ENCODE measurements around the gene TMEM45A.
"Not testable (repeated sequence)": the region's sequence is repeated elsewhere in the genome, so short reads cannot be mapped to it uniquely, and the experiment has no call there.

Gene TMEM45A

DNA sequence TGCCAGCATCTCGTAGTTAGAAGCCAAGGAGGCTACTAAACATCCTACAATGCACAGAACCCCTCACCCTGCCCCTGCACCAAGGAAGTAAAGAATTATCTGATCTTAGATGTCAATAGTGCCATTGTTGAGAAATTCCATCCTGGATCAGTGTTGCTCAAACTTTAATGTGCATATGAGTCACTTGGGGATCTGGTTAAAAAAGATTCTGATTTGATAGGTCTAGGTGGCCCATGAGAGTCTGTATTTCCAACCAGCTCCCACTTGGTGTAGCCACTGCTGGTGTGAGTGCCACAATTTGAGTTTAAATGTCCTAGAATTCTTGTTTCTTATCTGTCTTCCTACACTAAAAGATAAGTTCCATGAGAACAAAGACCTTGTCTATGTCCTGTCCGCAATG is 43.7 kb downstream of the TMEM45A start:
- Histone ChIP-seq H3K27me3 (ENCODE audit: low read depth, low read length) (no peaks in the 10 kb centered on the region), H3K4me1 (ENCODE audit: control insufficient read depth in 1 of 2, insufficient read depth in 2 of 2, low read length in 2 of 2) (no peaks in the 10 kb centered on the region), H3K4me3 (ENCODE audit: low read depth in 1 of 2, low read length in 2 of 2) (no peak overlapping the region), H3K27ac (ENCODE audit: low read length) (no peak overlapping the region), H3K36me3 (ENCODE audit: control insufficient read depth in 1 of 2, insufficient read depth in 2 of 2, low read length in 2 of 2) (peaks cover 0 to 3% of the 10 kb centered on the region in 2 donors), H3K9me3 (ENCODE audit: control insufficient read depth in 1 of 2, low read length in 2 of 2) (no peaks in the 10 kb centered on the region)

DNA sequence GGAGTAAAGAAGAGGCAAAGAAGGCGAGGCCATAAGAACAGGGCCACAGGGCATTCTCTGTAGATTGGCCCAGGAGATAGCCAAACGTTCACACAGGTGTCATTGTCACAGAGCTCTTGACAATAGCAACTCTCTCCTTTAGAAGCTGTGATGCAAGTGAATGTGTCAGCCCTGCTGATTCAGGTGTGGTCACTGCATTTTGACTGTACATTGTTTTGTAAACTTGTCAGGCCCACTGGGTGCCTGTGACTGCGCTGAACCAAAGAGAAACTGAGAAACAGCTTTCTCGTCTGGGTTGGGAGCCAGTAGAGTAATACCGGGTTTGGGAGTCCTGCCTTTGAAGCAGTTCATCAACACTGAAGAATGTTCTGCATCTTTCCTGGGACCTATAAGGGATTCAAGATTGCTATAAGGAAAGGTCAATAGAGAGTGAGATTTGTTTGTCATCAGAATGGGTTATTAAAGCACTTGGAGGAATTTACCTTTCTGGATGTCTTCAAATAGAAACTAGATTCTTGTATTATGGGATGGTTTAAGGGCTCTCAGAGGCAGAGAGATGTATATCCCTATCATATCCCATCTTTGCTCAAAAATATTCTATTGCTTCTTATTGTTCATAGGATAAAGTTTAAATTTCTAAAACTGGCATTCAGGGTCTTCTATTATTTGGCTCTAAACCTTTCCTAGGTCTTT is 45.4 kb downstream of the TMEM45A start:
- Histone ChIP-seq H3K9me3 (ENCODE audit: control insufficient read depth in 1 of 2, low read length in 2 of 2) (no peaks in the 10 kb centered on the region), H3K4me3 (ENCODE audit: low read depth in 1 of 2, low read length in 2 of 2) (no peak overlapping the region), H3K27me3 (ENCODE audit: low read depth, low read length) (no peaks in the 10 kb centered on the region), H3K4me1 (ENCODE audit: control insufficient read depth in 1 of 2, insufficient read depth in 2 of 2, low read length in 2 of 2) (no peaks in the 10 kb centered on the region), H3K27ac (ENCODE audit: low read length) (no peak overlapping the region), H3K36me3 (ENCODE audit: control insufficient read depth in 1 of 2, insufficient read depth in 2 of 2, low read length in 2 of 2) (peaks cover 0 to 3% of the 10 kb centered on the region in 2 donors)

DNA sequence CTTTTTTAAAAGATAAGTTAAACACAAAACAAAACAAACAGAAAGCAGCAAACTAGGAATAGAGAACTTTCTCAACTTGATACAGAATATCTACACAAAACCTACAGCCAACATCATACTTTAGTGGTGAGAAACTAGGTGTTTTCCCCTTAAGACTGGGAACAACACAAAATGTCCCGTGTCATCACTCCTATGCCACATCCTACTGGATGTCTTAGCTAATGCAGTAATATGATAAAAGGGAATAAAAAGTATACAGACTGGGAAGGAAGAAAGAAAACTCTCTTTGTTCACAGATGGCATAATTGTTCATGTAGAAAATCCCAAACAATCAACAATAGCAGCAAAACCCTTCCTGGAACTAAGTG is 45.9 kb downstream of the TMEM45A start:
- no peaks in the 10 kb centered on the region for H3K4me1 ChIP-seq (ENCODE audit: control insufficient read depth in 1 of 2, insufficient read depth in 2 of 2, low read length in 2 of 2)
- no peak overlapping the region for H3K27ac ChIP-seq (ENCODE audit: low read length)
- H3K36me3 ChIP-seq (ENCODE audit: control insufficient read depth in 1 of 2, insufficient read depth in 2 of 2, low read length in 2 of 2): peaks cover 0 to 3% of the 10 kb centered on the region in 2 donors
- no peaks in the 10 kb centered on the region for H3K27me3 ChIP-seq (ENCODE audit: low read depth, low read length)
- H3K9me3 ChIP-seq (ENCODE audit: control insufficient read depth in 1 of 2, low read length in 2 of 2): no peaks in the 10 kb centered on the region
- no peak overlapping the region for H3K4me3 ChIP-seq (ENCODE audit: low read depth in 1 of 2, low read length in 2 of 2)

DNA sequence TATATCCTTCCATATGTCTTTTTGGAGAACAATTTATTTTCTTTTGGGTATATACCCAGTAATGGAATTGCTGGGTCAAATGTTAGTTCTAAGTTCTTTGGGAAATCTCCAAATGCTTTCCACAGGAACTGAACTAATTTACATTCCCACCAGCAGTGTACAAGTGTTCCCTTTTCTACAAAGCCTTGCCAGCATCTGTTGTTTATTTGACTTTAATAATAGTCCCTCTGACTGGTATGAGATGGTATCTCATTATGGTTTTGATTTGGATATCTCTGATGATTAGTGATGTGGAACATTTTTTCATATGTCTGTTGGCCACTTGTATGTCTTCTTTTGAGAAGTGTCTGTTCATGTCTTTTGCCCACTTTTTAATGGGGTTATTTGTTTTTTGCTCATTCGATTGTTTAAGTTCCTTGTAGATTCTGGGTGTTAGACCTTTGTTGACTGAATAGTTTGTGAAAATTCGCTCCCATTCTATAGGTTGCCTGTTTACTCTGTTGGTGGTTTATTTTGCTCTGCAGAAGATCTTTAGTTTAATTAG is 48.4 kb downstream of the TMEM45A start:
- Histone ChIP-seq H3K27me3 (ENCODE audit: low read depth, low read length) (no peaks in the 10 kb centered on the region), H3K4me1 (ENCODE audit: control insufficient read depth in 1 of 2, insufficient read depth in 2 of 2, low read length in 2 of 2) (no peaks in the 10 kb centered on the region), H3K36me3 (ENCODE audit: control insufficient read depth in 1 of 2, insufficient read depth in 2 of 2, low read length in 2 of 2) (peaks cover 0 to 1% of the 10 kb centered on the region in 2 donors), H3K4me3 (ENCODE audit: low read depth in 1 of 2, low read length in 2 of 2) (no peak overlapping the region), H3K9me3 (ENCODE audit: control insufficient read depth in 1 of 2, low read length in 2 of 2) (no peaks in the 10 kb centered on the region), H3K27ac (ENCODE audit: low read length) (no peak overlapping the region)

DNA sequence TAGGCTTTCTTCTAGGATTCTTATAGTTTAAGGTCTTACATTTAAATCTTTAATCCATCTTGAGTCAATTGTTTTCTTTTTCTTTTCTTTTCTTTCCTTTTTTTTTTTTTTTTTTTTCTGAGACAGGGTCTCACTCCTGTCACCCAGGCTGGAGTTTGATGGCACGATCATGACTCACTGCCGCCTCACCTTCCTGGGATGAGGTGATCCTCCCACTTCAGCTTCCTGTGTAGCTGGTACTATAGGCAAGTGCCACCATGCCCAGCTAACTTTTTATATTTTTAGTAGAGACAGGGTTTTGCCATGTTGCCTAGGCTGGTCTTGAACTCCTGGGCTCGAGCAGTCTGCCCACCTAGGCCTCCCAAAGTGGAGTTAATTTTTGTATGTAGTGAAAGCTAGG is 49.0 kb downstream of the TMEM45A start:
- H3K9me3 ChIP-seq (ENCODE audit: control insufficient read depth in 1 of 2, low read length in 2 of 2); H3K36me3 ChIP-seq (ENCODE audit: control insufficient read depth in 1 of 2, insufficient read depth in 2 of 2, low read length in 2 of 2); H3K4me1 ChIP-seq (ENCODE audit: control insufficient read depth in 1 of 2, insufficient read depth in 2 of 2, low read length in 2 of 2); H3K27ac ChIP-seq (ENCODE audit: low read length); H3K27me3 ChIP-seq (ENCODE audit: low read depth, low read length); H3K4me3 ChIP-seq (ENCODE audit: low read depth in 1 of 2, low read length in 2 of 2): not testable (repeated sequence)

DNA sequence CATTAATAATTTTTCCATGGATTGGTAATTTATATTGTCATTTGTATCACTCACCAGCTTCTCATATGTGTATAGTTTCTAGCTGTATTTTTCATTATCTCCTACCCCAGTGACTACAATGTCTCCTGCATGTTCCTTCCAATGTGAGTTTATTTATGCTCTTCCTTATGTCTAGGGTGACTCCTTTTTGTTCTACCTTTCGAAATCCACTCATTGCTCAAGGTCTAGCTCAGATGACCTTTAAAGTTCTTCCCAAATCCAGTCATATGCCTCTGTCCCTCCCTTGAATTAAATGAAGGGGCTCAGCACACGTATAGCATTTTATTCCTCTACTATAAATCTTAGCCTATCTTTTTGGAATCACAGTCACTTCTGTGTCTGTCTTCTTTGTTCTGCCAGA is 53.0 kb downstream of the TMEM45A start:
- no peaks in the 10 kb centered on the region for H3K36me3 ChIP-seq (ENCODE audit: control insufficient read depth in 1 of 2, insufficient read depth in 2 of 2, low read length in 2 of 2)
- no peak overlapping the region for H3K27ac ChIP-seq (ENCODE audit: low read length)
- H3K4me3 ChIP-seq (ENCODE audit: low read depth in 1 of 2, low read length in 2 of 2): no peak overlapping the region
- no peaks in the 10 kb centered on the region for H3K9me3 ChIP-seq (ENCODE audit: control insufficient read depth in 1 of 2, low read length in 2 of 2)
- H3K27me3 ChIP-seq (ENCODE audit: low read depth, low read length): no peaks in the 10 kb centered on the region
- H3K4me1 ChIP-seq (ENCODE audit: control insufficient read depth in 1 of 2, insufficient read depth in 2 of 2, low read length in 2 of 2): no peaks in the 10 kb centered on the region

DNA sequence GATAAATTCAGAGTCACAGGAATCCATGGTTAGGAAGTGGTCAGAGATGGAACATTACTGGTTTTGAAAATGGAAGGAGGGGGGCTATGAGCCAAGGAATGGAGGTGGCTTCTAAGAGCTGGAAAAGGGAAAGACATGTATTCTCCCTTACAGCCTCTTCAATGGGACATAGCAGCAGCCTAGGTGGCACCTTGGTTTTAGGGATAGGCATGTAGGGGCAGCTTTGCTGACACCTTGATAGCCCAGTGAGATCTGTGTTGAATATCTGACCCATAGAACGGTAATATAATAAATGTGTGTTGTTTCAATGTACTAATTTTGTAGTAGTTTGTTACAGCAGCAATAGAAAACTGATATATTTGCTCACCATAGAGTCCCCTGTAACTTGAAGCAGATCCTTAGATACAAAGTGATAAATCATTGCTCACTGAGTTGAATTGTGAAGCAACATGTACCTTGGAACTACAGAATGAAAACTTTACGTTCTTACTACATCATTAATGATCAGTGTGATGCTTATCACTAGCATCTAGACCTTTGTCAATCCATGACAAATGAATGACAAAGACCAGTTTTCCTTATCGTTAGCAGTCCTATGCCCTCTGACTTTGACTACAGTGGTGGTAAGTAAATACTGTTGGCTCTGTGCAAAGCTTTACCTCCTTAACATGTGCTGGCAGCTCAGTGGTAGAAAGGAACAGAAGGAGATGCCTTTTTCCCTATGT is 53.8 kb downstream of the TMEM45A start:
- Histone ChIP-seq H3K36me3 (ENCODE audit: control insufficient read depth in 1 of 2, insufficient read depth in 2 of 2, low read length in 2 of 2) (no peaks in the 10 kb centered on the region), H3K9me3 (ENCODE audit: control insufficient read depth in 1 of 2, low read length in 2 of 2) (no peaks in the 10 kb centered on the region), H3K4me1 (ENCODE audit: control insufficient read depth in 1 of 2, insufficient read depth in 2 of 2, low read length in 2 of 2) (no peaks in the 10 kb centered on the region), H3K27ac (ENCODE audit: low read length) (no peak overlapping the region), H3K4me3 (ENCODE audit: low read depth in 1 of 2, low read length in 2 of 2) (no peak overlapping the region), H3K27me3 (ENCODE audit: low read depth, low read length) (no peaks in the 10 kb centered on the region)

DNA sequence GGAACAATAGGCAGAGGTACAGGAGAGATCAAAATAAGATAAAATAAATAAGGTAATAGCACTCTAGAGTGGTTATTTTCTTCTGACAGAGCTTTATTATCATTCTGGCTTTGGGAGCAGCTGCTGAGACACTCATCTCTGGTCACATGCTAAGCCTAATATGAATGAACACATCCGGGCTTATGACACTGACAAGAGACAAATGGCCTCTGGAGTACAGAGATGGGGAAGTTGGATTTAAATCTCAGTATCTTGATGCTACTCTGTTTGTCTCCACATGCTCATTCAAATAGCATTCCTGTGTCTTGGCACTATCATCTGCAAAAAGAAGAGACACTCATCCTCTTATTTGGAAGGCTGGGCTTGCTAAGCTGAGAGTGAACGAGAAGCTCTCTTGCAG is 55.6 kb downstream of the TMEM45A start:
- Histone ChIP-seq H3K4me1 (ENCODE audit: control insufficient read depth in 1 of 2, insufficient read depth in 2 of 2, low read length in 2 of 2) (no peaks in the 10 kb centered on the region), H3K27ac (ENCODE audit: low read length) (no peak overlapping the region), H3K4me3 (ENCODE audit: low read depth in 1 of 2, low read length in 2 of 2) (no peak overlapping the region), H3K36me3 (ENCODE audit: control insufficient read depth in 1 of 2, insufficient read depth in 2 of 2, low read length in 2 of 2) (no peaks in the 10 kb centered on the region), H3K27me3 (ENCODE audit: low read depth, low read length) (no peaks in the 10 kb centered on the region), H3K9me3 (ENCODE audit: control insufficient read depth in 1 of 2, low read length in 2 of 2) (no peaks in the 10 kb centered on the region)

DNA sequence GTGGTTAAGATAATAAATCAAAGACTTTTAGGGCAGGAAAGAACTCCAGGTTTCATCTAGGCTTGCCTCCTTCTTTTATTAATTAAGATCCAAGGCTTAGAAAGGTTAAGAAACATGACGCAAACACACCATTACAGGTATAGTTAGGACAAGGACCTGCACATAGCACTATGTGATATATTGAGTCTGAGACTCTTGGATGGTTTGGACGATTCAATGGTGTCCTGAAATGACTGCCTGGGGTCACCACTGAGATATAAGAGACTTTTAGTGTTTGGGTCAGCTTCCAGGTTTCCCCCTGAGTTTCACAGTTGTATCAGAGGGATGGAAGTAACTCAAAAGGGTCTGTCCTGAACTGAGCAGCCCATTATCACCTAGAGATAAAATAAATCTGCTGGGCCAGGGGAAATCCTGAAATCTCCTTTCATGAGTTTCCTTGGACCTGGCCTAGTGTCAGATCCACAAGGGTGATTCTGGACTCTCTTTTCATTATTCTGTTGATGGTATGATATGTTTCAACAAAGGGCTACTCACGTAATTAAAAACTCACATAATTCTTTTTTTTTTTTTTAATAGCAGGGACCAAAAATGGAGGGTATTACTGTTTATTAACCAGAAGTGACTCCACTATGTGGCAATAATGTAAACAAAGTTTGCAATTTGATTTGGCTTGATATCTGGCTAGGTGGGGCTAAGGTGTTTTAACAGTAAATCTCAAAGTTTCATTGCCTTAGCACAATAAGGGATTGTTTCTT is 61.4 kb downstream of the TMEM45A start:
- H3K27me3 ChIP-seq (ENCODE audit: low read depth, low read length): no peaks in the 10 kb centered on the region
- no peak overlapping the region for H3K4me3 ChIP-seq (ENCODE audit: low read depth in 1 of 2, low read length in 2 of 2)
- H3K36me3 ChIP-seq (ENCODE audit: control insufficient read depth in 1 of 2, insufficient read depth in 2 of 2, low read length in 2 of 2): no peaks in the 10 kb centered on the region
- H3K9me3 ChIP-seq (ENCODE audit: control insufficient read depth in 1 of 2, low read length in 2 of 2): no peaks in the 10 kb centered on the region
- H3K27ac ChIP-seq (ENCODE audit: low read length): no peak overlapping the region
- no peaks in the 10 kb centered on the region for H3K4me1 ChIP-seq (ENCODE audit: control insufficient read depth in 1 of 2, insufficient read depth in 2 of 2, low read length in 2 of 2)

DNA sequence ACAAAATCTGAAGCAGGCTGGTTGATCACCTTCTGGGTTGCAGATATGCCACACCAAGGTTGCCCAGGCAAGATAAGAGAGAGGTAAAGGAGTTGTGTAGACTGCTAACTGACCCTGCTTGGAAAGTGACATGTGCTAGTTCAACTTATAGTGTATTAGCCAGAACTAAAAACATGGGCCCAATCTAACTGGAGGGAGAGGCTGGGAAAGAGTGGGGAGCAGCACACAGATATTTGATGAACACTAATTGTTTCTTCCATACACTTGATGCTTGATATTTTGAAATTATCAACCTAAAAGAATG is 61.9 kb downstream of the TMEM45A start:
- Histone ChIP-seq H3K27me3 (ENCODE audit: low read depth, low read length) (no peaks in the 10 kb centered on the region), H3K27ac (ENCODE audit: low read length) (no peak overlapping the region), H3K9me3 (ENCODE audit: control insufficient read depth in 1 of 2, low read length in 2 of 2) (no peaks in the 10 kb centered on the region), H3K4me3 (ENCODE audit: low read depth in 1 of 2, low read length in 2 of 2) (no peak overlapping the region), H3K4me1 (ENCODE audit: control insufficient read depth in 1 of 2, insufficient read depth in 2 of 2, low read length in 2 of 2) (no peaks in the 10 kb centered on the region), H3K36me3 (ENCODE audit: control insufficient read depth in 1 of 2, insufficient read depth in 2 of 2, low read length in 2 of 2) (no peaks in the 10 kb centered on the region)

DNA sequence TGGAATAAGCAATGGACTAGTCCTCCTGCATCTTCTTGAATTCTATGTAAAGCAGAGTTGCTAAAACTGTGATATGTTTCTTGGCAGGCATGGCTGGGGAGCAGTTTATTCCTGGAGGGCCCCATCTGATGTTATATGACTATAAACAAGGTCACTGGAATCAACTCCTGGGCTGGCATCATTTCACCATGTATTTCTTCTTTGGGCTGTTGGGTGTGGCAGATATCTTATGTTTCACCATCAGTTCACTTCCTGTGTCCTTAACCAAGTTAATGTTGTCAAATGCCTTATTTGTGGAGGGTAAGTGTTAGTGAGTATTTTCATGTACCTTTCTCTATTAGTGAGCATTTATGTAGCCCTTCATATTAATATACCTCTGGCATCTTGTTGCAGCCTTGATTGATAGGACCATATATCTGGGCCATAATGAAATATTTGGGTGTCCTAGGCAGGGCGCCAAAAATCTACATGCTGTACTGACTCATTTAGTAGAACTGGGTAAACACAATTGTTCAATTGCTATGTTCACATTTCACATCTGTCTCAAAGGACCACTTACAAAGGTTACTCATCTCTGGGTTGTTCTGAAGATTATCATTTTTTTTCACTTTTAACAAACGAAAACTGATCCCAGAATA is 64.4 kb downstream of the TMEM45A start:
- Histone ChIP-seq H3K9me3 (ENCODE audit: control insufficient read depth in 1 of 2, low read length in 2 of 2) (no peaks in the 10 kb centered on the region), H3K4me3 (ENCODE audit: low read depth in 1 of 2, low read length in 2 of 2) (no peak overlapping the region), H3K27me3 (ENCODE audit: low read depth, low read length) (no peaks in the 10 kb centered on the region), H3K36me3 (ENCODE audit: control insufficient read depth in 1 of 2, insufficient read depth in 2 of 2, low read length in 2 of 2) (no peaks in the 10 kb centered on the region), H3K27ac (ENCODE audit: low read length) (no peak overlapping the region), H3K4me1 (ENCODE audit: control insufficient read depth in 1 of 2, insufficient read depth in 2 of 2, low read length in 2 of 2) (no peaks in the 10 kb centered on the region)

Measured in muscle layer of duodenum (tissue), 2 donors.